ENCODE data around the gene FNTB. TPM values are rescaled to one million over a fixed set of nuclear protein-coding genes. Genes with fewer than 3 reads are reported as not detected.

The FNTB gene
- total RNA-seq, 1 experiment from 2014 or later: 20.7 TPM

DNA sequence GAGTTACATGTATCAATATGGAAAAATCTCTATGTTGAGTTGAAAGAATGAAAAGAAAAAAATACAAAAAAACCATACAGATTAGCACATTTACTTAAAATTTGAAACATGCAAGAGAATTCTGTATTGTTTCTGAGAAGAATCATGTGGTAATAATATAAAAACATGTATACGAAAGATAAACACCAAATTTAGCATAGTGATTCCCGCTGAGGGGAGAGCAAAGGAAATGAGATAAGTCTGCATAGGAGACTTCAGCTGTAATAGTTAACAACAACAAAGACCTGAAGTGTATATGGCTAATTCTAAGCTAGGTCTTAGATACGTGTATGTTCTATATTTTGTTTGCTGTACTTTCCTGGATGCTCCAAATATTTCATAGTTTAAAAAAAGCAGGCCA is 46.5 kb downstream of the FNTB start:
- Mint-ChIP-seq H3K4me1 (no peaks in the 10 kb centered on the region), H3K27me3 (ENCODE audit: low read depth) (no peaks in the 10 kb centered on the region), H3K4me3 (no peak overlapping the region), H3K9me3 (no peaks in the 10 kb centered on the region), H3K27ac (no peak overlapping the region), H3K36me3 (ENCODE audit: insufficient read depth in 1 of 3, low read depth in 3 of 3) (peaks cover 6 to 43% (median 32%) of the 10 kb centered on the region in 3 experiments)
- H3K14ac ChIP-seq (ENCODE audit: insufficient read depth, low read length): no peak overlapping the region
- no peaks in the 10 kb centered on the region for H3K9me3 ChIP-seq (ENCODE audit: control insufficient read depth, low read depth, low read length)
- no peak overlapping the region for H2BK12ac ChIP-seq (ENCODE audit: insufficient read length, low read depth, low read length)
- no peak overlapping the region for H3K4me2 ChIP-seq (ENCODE audit: insufficient read depth, insufficient read length, low read length)
- no peaks in the 10 kb centered on the region for H3K79me1 ChIP-seq (ENCODE audit: insufficient read depth, low read depth, low read length, poor library complexity, severe bottlenecking)
- no peak overlapping the region for H2BK5ac ChIP-seq (ENCODE audit: insufficient read length, low read length)
- no peak for DNase-seq
- H3K27me3 ChIP-seq (ENCODE audit: insufficient read depth, low read length): no peaks in the 10 kb centered on the region
- no peaks in the 10 kb centered on the region for H3K4me1 ChIP-seq (ENCODE audit: insufficient read depth, low read length)
- H3K18ac ChIP-seq (ENCODE audit: insufficient read length, low read depth, low read length): no peak overlapping the region
- no peak for TF ChIP-seq CTCF (conservative IDR thresholded peaks at IDR 0.05)
- no peak overlapping the region for H3T11ph ChIP-seq (ENCODE audit: low read length)
- H2BK20ac ChIP-seq (ENCODE audit: low read depth, low read length, poor library complexity, severe bottlenecking): no peak overlapping the region
- H3K27ac ChIP-seq (ENCODE audit: insufficient read length, low read depth, low read length): no peak overlapping the region
- no peaks in the 10 kb centered on the region for H4K20me1 ChIP-seq (ENCODE audit: control insufficient read depth, insufficient read depth, insufficient read length)
- no peaks in the 10 kb centered on the region for H3K79me2 ChIP-seq (ENCODE audit: insufficient read depth, low read length)
- no peak overlapping the region for H3K9ac ChIP-seq (ENCODE audit: extremely low read depth, insufficient read length, low read length)
- H3K4ac ChIP-seq (ENCODE audit: low read depth, low read length): no peak overlapping the region
- no peak overlapping the region for H4K91ac ChIP-seq (ENCODE audit: insufficient read length, low read depth, low read length)
- H3K56ac ChIP-seq (ENCODE audit: insufficient read length, low read depth, low read length): no peak overlapping the region
- H2BK120ac ChIP-seq (ENCODE audit: low read depth, low read length, poor library complexity, severe bottlenecking): no peak overlapping the region
- WGBS (ENCODE audit: extremely low coverage, insufficient read length, low lambda C conversion rate): no CpG with 5 or more reads among the region's 3 CpGs
- no peak overlapping the region for H3K23ac ChIP-seq (ENCODE audit: insufficient read length, low read depth, low read length)
- H2AK5ac ChIP-seq (ENCODE audit: insufficient read length, low read length): no peak overlapping the region
- H3K23me2 ChIP-seq (ENCODE audit: insufficient read length, low read depth, low read length, poor library complexity, severe bottlenecking): no peaks in the 10 kb centered on the region
- H4K5ac ChIP-seq (ENCODE audit: insufficient read length, low read depth, low read length): no peak overlapping the region
- no peak overlapping the region for H2AFZ ChIP-seq (ENCODE audit: low read length)
- H2BK15ac ChIP-seq (ENCODE audit: low read depth, low read length): no peak overlapping the region
- no peak overlapping the region for H4K8ac ChIP-seq (replicated peaks; ENCODE audit: insufficient read length, low read depth, low read length)

Measured in H9 (cell line).